ENCODE measurements around the gene CDH13. TPM values are rescaled to one million over a fixed set of nuclear protein-coding genes. Genes with fewer than 3 reads are reported as not detected.

The CDH13 gene
- total and polyA plus RNA-seq, 7 donors: 6.1 to 30.7 (median 22.8) TPM

DNA sequence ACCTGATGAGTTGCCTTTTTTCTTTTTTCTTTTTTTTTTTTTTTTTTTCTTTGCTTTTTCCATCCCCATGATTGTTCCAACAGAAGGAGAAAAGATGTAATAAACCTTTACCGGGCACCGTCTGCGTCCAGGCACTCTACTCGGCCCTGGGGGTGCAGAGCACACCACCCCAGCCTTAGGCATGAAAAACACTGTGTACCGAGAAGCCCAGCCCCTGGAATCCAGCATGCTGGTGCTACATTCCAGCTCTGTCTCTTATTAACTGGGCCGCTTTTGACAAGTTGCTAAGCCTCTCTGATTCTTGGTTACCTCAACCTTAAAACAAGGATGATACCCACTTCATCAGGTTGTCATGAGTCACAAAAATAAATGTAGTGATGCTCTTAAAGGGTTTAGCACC is 1117.0 kb downstream of the CDH13 start:
- Histone ChIP-seq H3K27me3 (ENCODE audit: insufficient read depth in 3 of 3, low read length in 2 of 3) (no peaks in the 10 kb centered on the region), H3K4me3 (no peak overlapping the region), H3K4me1 (no peaks in the 10 kb centered on the region), H3K27ac (no peak overlapping the region), H3K9me3 (no peaks in the 10 kb centered on the region), H3K36me3 (ENCODE audit: insufficient read depth in 1 of 2, low read depth in 1 of 2) (peaks cover 0 to 7% of the 10 kb centered on the region in 2 donors)
- TF ChIP-seq, protein P1, sequence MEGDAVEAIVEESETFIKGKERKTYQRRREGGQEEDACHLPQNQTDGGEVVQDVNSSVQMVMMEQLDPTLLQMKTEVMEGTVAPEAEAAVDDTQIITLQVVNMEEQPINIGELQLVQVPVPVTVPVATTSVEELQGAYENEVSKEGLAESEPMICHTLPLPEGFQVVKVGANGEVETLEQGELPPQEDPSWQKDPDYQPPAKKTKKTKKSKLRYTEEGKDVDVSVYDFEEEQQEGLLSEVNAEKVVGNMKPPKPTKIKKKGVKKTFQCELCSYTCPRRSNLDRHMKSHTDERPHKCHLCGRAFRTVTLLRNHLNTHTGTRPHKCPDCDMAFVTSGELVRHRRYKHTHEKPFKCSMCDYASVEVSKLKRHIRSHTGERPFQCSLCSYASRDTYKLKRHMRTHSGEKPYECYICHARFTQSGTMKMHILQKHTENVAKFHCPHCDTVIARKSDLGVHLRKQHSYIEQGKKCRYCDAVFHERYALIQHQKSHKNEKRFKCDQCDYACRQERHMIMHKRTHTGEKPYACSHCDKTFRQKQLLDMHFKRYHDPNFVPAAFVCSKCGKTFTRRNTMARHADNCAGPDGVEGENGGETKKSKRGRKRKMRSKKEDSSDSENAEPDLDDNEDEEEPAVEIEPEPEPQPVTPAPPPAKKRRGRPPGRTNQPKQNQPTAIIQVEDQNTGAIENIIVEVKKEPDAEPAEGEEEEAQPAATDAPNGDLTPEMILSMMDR (IDR thresholded peaks at IDR 0.05): no peak
- intact Hi-C loops (cut with DNase I): no loop called here
- ATAC-seq: no peak
- 95 to 96% (median 96%) methylated on average over 6 of the region's 6 CpGs for WGBS, 3 donors
- DNase-seq: no peak

DNA sequence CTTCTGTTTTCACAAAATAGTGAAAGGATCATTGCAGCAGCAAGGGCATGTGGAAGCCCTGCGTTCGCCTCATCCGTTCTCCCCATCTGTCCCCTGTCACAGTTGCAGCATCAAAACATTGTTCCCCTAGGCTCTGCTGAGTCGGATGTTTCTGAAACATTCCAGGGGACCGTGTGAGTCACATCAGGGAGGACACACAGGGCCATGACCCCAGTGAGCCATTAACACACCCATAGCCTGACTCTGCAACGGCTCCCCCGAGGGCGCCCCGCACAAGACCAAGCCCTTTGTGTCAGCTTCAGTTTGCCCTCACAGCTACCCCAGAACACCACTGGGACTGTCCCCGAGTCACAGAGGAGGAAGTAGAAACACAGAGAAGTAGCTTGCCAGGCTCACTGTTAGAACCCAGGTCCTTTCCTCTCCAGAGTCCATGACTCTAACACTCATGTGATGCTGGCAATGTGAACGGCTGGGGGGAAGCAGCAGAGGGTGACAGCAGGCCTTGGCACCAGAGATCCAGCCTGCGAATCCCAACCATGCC is 1117.7 kb downstream of the CDH13 start:
- H3K27me3 ChIP-seq (ENCODE audit: insufficient read depth in 3 of 3, low read length in 2 of 3): no peaks in the 10 kb centered on the region
- H3K4me3 ChIP-seq: no peak overlapping the region
- DNase-seq (peak; percentile 45 to 64), ATAC-seq (peak in 3 of 4 donors; percentile 41 to 57 (median 46))
- H3K36me3 ChIP-seq (ENCODE audit: insufficient read depth in 1 of 2, low read depth in 1 of 2): peaks cover 2 to 7% of the 10 kb centered on the region in 2 donors
- TF ChIP-seq, protein P1 (IDR thresholded peaks at IDR 0.05): no peak
- no peak overlapping the region for H3K27ac ChIP-seq
- H3K4me1 ChIP-seq: no peaks in the 10 kb centered on the region
- H3K9me3 ChIP-seq: no peaks in the 10 kb centered on the region
- intact Hi-C loops (cut with DNase I): no loop called here
- WGBS, 3 donors: 61 to 70% (median 67%) methylated on average over 12 of the region's 12 CpGs

DNA sequence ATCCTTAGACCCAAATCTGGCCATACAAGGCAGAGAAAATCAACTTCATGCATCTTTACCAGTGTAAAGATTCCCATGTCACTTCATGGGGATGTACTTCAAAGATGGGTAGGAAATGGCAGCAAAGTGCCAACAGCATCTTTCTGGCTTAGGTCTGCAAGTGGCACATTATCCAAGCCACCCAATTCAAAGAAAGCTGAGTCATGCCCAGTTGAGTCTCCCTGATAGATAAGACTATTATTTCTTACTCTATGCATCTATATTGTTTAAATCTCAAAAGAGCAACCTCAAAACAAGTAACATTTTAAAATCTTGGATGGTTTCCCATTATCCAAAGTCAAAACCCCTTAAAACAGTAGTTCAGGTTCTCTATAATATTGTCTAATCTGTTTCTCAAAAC is 1119.8 kb downstream of the CDH13 start:
- Histone ChIP-seq H3K4me3 (no peak overlapping the region), H3K27me3 (ENCODE audit: insufficient read depth in 3 of 3, low read length in 2 of 3) (no peaks in the 10 kb centered on the region), H3K27ac (no peak overlapping the region), H3K9me3 (no peaks in the 10 kb centered on the region), H3K36me3 (ENCODE audit: insufficient read depth in 1 of 2, low read depth in 1 of 2) (peaks cover 2 to 7% of the 10 kb centered on the region in 2 donors), H3K4me1 (no peaks in the 10 kb centered on the region)
- ATAC-seq (no peak), DNase-seq (no peak)
- TF ChIP-seq, protein P1 (IDR thresholded peaks at IDR 0.05): no peak
- intact Hi-C loops (cut with DNase I): no loop called here

DNA sequence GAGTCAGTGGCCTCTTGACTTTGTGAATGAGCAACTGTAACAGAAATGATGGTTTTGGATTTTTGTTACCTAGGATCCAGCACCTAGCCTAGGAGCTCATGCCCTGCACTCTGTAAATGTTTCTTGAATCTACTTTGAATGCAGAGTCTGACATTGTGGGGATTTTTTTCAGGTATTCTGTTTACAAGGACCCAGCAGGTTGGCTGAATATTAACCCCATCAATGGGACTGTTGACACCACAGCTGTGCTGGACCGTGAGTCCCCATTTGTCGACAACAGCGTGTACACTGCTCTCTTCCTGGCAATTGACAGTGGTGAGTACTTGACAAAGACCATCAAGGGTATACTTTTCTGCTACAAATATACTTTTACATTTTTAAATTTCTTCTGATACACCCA is 1121.2 kb downstream of the CDH13 start:
- Histone ChIP-seq H3K4me3 (no peak overlapping the region), H3K27me3 (ENCODE audit: insufficient read depth in 3 of 3, low read length in 2 of 3) (no peaks in the 10 kb centered on the region), H3K4me1 (no peaks in the 10 kb centered on the region), H3K9me3 (no peaks in the 10 kb centered on the region), H3K36me3 (ENCODE audit: insufficient read depth in 1 of 2, low read depth in 1 of 2) (peaks cover 2 to 7% of the 10 kb centered on the region in 2 donors), H3K27ac (no peak overlapping the region)
- 91 to 98% (median 93%) methylated on average over 3 of the region's 3 CpGs for WGBS, 3 donors
- intact Hi-C loops (cut with DNase I): no loop called here
- TF ChIP-seq, protein P1 (IDR thresholded peaks at IDR 0.05): no peak
- no peak for DNase-seq
- no peak for ATAC-seq

DNA sequence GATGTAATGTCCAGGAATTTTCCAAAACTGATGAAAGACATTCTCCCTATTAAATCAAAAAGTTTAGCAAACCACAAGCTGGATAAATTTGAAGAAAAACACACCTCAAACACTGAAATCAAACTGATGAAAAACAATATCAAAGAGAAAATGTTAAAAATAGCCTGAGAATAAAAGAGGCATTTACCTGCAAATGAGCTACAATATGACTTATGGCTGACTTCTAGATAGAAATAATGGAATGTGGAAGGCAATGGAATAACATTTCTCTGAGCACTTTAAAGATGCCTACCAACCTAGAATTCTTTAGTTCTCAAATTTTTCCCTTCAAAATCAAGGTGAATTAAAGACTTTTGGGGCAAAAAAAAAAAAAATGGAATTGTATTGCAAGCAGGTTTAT is 1128.6 kb downstream of the CDH13 start:
- DNase-seq (no peak), ATAC-seq (no peak)
- H3K27ac ChIP-seq: no peak overlapping the region
- H3K4me1 ChIP-seq: no peaks in the 10 kb centered on the region
- H3K9me3 ChIP-seq: peaks cover 10% of the 10 kb centered on the region
- intact Hi-C loops (cut with DNase I): no loop called here
- TF ChIP-seq, protein P1 (IDR thresholded peaks at IDR 0.05): no peak
- H3K36me3 ChIP-seq (ENCODE audit: insufficient read depth in 1 of 2, low read depth in 1 of 2): no peaks in the 10 kb centered on the region
- H3K27me3 ChIP-seq (ENCODE audit: insufficient read depth in 3 of 3, low read length in 2 of 3): no peaks in the 10 kb centered on the region
- H3K4me3 ChIP-seq: no peak overlapping the region

Data from psoas muscle (tissue), 8 donors.